OCI-LY1 (cell line): ENCODE measurements around the gene ZNF786.

ENCODE experiments used
- CTCF ChIP-seq: fragments of 200-600 bp; sonication (generic), shearing (Covaris generic); IDR thresholded peaks from 2 replicates; pipeline ENCODE4 v1.5.1; 2017; ENCODE audit warnings: mild to moderate bottlenecking, antibody characterized with exemption, low read length, moderate library complexity, mixed read lengths
- EZH2 ChIP-seq: fragments of 200-600 bp; sonication (generic), shearing (Covaris generic); IDR thresholded peaks from 2 replicates; pipeline ENCODE4 v1.8.0; 2017; ENCODE audit warnings: borderline replicate concordance, mixed run types, mild to moderate bottlenecking, antibody characterized with exemption, low read length, moderate library complexity, mixed read lengths

- TF ChIP-seq CTCF = no peak
- TF ChIP-seq EZH2 = no peak
Measured at GRCh38 chr7:149022756-149023360, 67.7 kb downstream of the ZNF786 start.
